MV-4-11 (cell line): Measurements from ENCODE around the gene KIF15.

Source experiments
- DNase-seq: peaks from one replicate; lab custom pipeline; 2025; lab: John Stamatoyannopoulos, UW

KIF15 gene

GRCh38 chr3:44877333-44877732 lies 115.7 kb downstream of the KIF15 start:
- no peak for DNase-seq

GRCh38 chr3:44880284-44880683 lies 118.7 kb downstream of the KIF15 start:
- no peak for DNase-seq

DNA sequence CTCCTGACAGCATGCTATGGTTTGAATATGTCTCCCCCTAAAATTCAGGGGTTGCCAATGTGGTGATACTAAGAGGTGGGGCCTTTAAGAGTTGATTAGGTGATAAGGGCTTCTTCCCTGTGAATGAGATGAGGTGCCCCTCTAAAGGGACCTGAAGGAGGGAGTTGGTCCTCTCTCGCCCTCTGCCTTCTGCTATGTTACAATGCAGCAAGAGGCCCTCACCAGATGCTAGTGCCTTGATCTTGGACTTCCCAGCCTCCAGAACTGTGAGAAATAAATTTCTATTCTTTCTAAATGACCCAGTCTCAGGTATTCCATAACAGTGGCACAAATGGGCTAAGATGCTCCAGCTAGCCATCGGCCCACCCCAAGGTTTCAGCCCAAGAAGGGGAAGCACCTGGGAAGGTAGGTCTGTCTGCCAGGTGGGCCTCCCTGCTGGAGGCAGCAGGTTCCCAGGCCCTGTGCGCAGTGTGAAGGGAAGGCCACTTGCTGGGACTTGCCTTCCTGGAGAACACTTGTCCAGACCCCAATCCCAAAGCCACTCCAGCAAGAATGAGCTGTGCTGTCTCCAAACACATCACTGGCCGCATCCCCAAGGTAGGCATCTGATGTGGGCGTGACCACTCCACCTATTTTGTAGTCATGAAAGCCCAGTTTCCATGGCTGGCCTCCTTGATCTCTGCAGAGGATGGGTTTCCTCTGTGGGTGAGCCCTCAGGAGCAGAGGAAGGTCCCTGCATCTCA lies 121.8 kb downstream of the KIF15 start:
- no peak for DNase-seq

GRCh38 chr3:44883999-44884431 lies 122.4 kb downstream of the KIF15 start:
- no peak for DNase-seq

DNA sequence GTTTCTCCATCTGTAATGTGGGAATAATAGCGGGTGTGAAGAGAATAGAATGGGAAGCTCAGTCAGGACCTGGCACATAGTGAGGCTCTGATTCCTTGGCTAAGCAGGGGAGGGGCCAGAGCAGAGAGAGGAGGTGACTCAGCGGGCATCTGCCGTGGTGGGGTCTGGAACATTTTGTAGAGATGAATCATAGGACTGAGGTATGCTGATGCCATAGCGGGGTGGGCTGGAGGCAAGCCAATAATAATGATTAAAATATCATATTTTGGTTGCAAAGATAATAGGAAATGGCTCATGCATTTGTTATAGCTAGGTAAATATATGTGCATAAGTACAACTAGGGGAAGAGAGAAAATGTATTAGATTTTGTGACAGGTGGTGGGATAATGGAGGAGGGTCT lies 124.0 kb downstream of the KIF15 start:
- no peak for DNase-seq

GRCh38 chr3:44886561-44886960 lies 125.0 kb downstream of the KIF15 start:
- no peak for DNase-seq

DNA sequence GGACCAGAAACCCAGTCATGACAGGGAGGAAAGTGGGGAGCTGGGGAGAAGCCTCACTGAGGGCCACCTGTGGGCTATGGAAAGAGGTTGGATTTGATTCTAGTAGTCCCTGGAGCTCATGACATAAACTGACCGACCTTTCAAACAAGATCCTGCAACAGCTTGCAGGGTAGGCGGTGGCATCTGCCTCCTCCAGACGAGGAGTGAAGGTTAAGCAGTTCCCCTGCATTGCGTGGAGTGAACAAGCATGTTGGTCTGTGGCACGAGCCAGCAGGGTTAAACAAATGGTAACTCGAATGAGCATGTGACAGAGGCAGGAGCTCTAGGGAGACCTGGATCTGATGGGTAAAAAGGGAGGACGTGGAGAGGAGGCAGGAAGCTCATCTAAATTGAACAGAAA lies 125.5 kb downstream of the KIF15 start:
- DNase-seq, result no peak

GRCh38 chr3:44890258-44890657 lies 128.7 kb downstream of the KIF15 start:
- no peak for DNase-seq

DNA sequence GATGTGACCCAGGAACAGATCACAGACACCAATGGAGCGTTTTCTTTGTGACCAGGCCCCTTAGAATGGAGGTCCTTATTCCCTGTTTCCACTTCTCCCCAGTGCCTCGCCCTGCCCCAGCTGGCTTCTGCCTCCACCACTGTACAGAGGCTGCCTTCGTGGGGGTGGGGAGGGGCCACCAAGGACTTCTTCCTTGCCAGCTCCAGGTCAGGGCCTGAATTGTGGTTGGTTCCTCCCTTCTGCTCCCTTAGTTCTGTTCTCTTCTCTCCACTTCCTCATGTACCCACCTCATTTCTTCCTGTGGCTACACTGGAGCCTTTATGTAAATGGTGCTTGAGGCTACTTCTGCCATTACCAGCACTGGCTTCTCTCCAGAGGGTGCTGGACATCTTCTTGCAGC lies 129.3 kb downstream of the KIF15 start:
- DNase-seq, result peak; percentile 72

DNA sequence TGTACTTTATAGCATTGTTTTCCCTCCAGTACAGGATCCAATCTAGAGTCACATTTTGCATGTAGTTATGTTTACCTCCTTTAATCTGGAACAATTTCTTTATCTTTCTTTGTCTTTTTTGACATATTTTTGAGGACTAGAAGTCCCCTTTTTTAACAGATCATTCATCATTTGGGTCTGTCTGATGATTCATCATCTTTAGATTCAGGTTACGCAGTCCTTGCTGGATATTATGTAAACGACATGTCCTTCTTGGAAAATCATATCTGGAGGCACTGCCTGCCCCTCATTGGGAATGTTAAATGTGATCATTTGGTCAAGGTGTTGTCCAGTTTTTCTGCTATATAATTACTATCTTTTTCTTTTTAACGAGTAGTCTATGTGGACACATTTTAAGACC lies 131.1 kb downstream of the KIF15 start:
- DNase-seq, result no peak

- no peak for DNase-seq
Measured at GRCh38 chr3:44893097-44893496, 131.5 kb downstream of the KIF15 start.

GRCh38 chr3:44894485-44894884 lies 132.9 kb downstream of the KIF15 start:
- no peak for DNase-seq

GRCh38 chr3:44896440-44896839 lies 134.8 kb downstream of the KIF15 start:
- peak; percentile 49 for DNase-seq

- no peak for DNase-seq
Measured at GRCh38 chr3:44899683-44900367, 138.2 kb downstream of the KIF15 start.

DNA sequence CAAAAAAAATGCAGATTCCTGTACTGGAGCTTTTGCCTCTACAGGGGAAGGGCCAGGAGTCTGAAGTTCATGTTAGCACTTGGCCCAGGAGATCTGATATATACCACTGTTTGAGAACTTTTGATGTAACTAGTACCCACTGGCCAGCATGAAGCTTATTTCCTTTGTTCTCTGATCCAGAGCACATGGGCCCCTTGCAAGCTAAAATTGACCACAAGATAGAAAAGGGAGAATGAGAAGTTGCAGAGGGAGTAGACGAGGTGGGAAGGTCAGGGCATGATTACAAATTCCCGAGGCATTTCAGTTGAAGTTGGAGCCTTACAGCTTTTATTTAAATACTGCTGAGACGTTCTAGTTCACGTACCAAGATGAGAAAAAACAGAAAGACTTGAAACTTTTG lies 141.0 kb downstream of the KIF15 start:
- peak; percentile 7 for DNase-seq
